Lower leg skin (tissue), 3 donors: ENCODE data around the gene SF3A1.

Source experiments
- POLR2A ChIP-seq, 2 donors: fragments of 450-650 bp; IDR thresholded peaks; one replicate each; pipeline ENCODE4 v1.6.1; 2016 to 2017; ENCODE audit warnings: antibody characterized with exemption in 2 of 2, mild to moderate bottlenecking in 1 of 2, moderate library complexity in 1 of 2
- TF ChIP-seq, protein P1 (sequence below), 3 donors: fragments of 450-650 bp; IDR thresholded peaks; one replicate each; pipeline ENCODE4 v1.5.1; 2016; ENCODE audit warnings: antibody characterized with exemption in 3 of 3, mild to moderate bottlenecking in 3 of 3, moderate library complexity in 2 of 3

DNA sequence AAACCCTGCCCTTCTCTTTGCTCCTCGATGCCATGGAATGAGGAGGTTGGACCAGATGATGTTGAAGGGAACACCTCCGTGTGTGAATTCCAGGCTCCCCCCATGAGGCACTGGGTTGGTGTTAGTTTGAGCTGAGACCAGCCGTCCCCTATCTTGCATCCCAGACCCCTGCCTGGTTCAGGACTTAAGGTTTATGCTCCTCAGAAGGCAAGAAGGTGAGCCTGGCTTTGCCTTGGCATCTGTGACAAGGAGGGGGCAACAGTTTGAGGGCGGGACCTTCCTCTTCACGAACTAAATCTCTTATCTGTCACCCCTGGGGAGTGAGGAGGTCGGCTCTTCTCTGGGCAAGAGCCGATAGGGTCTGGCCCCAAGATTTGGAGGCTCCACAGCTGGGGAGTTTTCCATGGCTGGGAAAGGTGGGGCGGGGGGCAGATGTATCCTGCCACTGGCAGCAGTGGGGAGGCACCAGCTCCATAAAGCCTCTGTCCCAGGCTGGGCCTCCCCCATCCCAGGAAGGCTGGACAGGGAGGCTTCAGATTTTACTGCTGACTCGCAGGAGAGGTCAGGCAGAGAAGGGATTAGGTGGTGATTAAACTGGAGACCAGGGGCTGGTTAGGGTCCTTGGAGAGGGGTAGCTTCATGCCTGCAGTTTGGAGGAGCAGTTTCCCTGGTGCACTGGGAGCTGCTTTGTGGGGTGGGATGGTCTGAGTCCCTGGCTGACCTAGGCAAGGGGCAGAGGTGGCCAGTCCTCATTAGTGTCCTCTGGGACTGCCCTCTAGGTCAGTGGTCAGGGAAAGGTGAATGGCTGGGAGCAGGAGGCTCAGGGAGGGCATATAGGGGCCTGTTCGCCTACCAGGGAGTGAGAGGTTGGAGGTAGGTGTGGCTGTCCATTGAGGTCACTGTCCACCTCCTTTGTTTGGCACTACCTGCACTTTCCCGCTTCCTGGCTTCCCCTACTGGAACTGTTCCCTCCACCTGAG is 41.3 kb upstream of the SF3A1 start:
- TF ChIP-seq, protein P1, sequence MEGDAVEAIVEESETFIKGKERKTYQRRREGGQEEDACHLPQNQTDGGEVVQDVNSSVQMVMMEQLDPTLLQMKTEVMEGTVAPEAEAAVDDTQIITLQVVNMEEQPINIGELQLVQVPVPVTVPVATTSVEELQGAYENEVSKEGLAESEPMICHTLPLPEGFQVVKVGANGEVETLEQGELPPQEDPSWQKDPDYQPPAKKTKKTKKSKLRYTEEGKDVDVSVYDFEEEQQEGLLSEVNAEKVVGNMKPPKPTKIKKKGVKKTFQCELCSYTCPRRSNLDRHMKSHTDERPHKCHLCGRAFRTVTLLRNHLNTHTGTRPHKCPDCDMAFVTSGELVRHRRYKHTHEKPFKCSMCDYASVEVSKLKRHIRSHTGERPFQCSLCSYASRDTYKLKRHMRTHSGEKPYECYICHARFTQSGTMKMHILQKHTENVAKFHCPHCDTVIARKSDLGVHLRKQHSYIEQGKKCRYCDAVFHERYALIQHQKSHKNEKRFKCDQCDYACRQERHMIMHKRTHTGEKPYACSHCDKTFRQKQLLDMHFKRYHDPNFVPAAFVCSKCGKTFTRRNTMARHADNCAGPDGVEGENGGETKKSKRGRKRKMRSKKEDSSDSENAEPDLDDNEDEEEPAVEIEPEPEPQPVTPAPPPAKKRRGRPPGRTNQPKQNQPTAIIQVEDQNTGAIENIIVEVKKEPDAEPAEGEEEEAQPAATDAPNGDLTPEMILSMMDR (IDR thresholded peaks at IDR 0.05) = no peak
- TF ChIP-seq POLR2A (IDR thresholded peaks at IDR 0.05) = no peak
